ENCODE results near the gene PSMD6.

PSMD6 gene

DNA sequence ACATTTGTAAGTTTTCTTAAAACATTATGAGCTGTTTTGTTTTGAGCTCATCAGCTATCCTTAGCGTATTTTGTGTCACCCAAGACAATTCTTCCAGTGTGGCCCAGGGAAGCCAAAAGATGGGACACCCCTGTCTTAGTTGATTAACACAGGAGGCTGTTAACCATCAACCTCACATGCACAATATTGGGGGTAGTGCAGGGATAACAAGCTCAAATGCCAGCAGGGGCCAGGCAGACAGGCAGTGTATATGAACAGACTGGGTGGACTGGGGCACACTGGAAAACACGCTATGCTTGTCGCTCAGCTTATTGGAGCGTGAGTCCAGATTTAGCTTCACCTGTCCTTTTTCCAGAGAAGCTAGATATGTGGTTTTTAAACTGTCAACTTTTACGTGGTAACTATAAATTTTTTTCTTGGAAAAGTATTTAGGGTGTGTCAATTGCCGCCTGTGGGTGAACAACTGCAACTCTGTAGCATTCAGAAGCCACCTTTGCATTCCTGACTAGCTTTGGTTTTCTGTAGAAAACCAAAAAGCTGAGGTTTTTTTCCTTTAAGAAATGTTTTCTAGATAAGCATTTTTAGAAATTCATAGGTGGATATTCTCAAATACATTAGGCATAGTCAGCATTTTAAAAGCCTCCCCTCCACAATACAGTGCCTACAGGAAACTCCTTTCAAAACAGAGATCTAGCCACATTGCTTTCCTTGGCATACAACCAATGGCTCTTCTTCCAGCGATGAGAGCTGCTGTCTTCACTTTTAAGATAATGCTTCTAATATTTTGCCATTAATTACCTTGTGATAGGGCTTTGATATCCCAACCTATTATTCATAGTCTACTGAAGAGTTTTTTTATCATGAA lies 14.6 kb downstream of the PSMD6 start:
- DNase-seq, result no peak

DNA sequence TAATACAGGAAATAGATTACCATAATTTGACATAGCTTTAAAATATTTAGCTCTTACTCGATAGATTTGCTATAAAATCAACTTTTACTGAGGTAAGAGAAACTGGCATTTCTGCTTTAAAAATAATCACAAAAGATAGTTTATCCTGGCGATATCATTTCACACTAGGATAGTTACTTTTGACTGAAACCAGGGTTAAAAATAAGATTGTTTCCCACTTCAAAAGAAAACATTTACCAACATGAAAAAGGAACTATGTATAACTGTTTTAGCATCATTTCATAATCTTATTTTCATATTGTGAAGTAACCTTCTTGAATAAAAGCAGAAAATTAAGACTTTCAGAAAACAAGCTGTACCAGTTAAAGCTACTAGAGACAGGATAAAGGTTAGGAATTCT lies 15.3 kb downstream of the PSMD6 start:
- no peak for DNase-seq

DNA sequence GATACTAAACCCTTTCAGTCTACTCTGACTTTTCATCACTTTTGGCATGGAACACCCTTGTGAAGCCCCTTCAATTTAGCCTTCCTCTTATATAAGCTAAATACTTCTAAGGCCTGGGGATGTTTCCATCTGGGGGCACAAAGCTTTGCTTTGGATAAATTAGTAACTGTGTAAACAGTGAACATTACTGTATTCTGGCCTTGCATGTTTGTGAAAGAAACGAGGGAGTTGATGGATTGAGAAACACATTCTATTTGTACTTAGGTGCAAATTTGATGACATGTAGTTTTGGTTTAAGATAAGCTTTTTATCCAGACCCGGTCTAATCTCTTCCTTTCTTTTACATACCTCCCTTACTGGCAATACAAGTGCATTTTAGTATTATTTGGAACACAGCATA lies 19.7 kb downstream of the PSMD6 start:
- no peak for DNase-seq

DNA sequence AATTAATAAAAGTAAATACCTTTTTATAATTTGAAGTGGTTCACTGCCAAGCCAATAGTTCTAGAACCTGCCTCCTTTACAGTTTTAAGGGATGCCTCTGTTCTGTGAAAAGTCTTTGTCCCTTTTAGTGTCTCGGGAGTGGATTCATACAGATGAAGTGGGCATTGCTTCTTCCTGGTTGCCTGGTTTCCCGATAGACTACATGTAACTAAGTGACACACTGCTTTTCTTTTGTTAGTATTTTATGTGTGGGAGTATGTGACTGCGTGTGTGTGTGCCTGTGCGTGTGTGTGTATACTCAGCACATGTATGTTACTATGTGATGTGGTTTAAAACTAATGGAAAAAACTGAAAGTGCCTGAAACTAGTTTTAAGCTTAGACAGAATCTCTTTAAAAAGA lies 21.1 kb downstream of the PSMD6 start:
- DNase-seq, result no peak

DNA sequence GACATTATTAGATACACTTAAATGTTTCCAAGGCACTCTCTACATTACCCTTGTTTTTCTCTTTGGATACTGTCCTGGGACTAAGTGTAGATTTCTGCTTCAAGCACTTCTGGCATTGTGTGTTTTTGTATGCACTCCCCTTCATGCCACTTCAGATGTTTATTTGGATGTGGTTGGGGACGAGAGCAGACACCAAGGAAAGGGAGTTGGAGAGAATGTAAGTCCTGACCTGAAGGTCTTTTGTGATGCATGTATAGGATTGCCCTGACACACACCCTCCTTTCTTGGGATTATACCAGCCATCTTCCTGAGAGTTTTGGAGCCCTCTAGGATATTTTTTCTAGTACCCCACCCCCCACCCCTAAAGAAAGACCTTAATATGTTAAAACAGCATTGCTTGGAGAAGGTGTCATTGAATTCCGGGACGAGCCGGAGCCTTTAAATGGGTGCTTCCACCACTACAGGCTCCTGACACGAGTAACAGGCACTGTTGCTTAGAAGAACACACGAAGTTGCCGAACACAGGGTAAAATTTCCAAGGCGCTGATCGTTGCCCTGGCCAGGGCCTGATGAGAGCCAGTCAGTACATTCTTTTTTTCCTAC lies 22.7 kb downstream of the PSMD6 start:
- no peak for DNase-seq

GRCh38 chr3:63998852-63999754 lies 24.2 kb downstream of the PSMD6 start:
- DNase-seq, result no peak

GRCh38 chr3:63995086-63995485 lies 28.2 kb downstream of the PSMD6 start:
- no peak for DNase-seq

- peak; percentile 34 for DNase-seq
Measured at GRCh38 chr3:63993653-63994079, 29.6 kb downstream of the PSMD6 start.

DNA sequence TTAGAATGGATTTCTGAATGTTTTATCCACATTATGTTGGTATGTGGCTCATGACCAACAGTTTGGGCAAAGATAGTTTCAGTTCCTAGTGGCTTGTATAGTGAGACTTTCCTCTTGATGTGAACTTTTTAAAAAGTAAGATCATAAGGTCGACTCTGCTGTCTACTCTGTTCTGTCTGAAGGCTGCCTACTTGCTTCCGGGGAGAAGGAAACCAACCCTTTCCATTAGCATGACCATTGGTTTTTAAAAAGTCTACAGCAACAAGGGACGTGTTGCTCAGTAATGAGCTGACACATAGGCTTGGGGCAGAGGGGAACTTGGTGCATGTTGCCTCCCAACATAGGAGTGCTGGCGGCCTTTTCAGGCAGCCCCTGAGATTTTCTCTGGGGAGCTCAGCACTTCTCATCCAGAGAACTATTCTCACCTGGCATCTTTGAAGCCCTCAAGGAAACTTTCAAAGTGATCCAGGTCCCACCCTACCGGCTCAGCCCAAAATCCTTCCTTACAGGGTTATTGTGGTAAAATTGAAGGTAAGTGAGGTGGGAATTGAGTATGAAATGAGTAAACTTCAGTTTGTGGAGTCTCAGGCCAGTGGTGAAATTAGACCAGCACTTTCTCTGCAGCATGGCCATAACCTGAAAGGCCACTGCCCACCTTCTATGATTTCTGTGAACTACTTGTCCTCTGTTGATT lies 30.6 kb downstream of the PSMD6 start:
- no peak for DNase-seq

DNA sequence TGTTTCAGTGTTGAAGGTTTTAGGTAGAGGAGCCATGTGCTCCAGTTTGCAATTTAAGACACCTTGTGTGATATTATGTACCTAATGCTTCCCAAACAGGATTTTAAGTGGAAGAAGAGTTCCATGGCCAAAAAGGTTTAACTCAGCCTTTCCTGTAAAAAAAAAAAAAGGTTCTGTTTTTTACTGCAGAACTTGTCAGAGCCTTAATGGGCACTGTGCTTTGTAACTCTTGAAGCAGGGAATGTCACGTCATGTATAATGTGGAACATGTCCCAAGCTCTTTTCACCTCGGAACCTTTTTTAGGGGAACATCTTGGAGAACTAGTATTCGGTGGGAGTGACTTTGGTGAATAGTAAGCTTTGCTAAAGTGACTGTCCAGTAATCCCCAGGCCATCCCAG lies 31.6 kb downstream of the PSMD6 start:
- no peak for DNase-seq

GRCh38 chr3:63990733-63991132 lies 32.6 kb downstream of the PSMD6 start:
- DNase-seq, result no peak

GRCh38 chr3:63990204-63990603 lies 33.1 kb downstream of the PSMD6 start:
- no peak for DNase-seq

GRCh38 chr3:63988943-63989342 lies 34.4 kb downstream of the PSMD6 start:
- no peak for DNase-seq

DNA sequence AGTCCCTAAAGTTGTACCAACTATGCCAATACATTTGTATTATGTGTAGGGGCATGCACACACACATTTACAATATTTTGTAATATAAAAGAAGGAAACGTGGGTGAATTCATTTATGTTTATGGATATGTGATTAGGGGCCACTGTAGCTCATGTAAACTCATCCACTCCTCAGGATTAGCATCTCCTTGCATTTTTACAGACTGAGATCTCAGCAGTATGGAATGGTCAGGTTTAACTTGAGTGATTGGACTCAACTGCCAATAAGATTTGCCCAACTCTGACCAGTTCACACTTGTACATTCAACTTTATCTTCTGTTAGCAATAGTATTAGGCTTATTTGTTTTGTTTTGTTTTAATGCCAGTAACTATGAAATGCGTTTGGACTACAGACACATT lies 36.5 kb downstream of the PSMD6 start:
- no peak for DNase-seq

DNA sequence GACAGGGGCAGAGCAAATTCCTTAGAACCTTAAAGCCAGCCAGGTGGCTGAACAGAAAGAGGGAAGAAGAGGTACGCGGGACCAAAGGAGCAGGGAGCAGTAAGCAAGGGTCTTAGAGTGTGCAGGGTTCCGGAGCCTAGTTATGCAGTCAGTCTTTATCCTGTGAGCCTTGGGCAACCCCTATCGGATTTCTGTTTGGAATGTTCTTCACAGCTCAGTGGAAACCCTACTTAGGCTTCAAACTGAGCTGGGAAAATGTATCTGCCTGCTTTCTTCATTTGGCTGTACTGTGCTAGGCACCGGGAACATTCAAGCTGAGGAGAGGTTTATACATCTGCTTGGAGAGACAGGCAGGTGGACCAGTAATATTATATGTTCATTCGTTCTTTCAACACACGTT lies 37.1 kb downstream of the PSMD6 start:
- no peak for DNase-seq

DNA sequence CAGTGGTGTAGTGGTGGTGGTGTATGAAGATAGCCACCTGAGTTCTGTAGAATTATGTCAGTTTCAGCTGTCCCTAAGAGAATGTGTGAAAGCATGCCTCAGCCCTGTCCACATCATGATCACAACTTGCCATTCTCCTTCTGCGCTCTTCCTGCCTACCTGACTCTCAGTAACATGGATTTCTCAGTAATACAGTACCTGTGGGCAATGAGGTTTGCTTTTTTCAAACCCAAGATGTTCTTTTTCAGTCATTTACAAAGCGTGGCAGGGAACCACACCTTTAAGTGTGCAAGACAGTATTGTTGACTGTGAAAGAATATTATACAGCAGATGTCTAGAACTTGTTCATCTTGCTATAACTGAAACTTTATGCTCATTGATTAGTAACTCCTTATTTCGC lies 38.9 kb downstream of the PSMD6 start:
- no peak for DNase-seq

- DNase-seq, result no peak
Measured at GRCh38 chr3:63981980-63982379, 41.3 kb downstream of the PSMD6 start.

DNA sequence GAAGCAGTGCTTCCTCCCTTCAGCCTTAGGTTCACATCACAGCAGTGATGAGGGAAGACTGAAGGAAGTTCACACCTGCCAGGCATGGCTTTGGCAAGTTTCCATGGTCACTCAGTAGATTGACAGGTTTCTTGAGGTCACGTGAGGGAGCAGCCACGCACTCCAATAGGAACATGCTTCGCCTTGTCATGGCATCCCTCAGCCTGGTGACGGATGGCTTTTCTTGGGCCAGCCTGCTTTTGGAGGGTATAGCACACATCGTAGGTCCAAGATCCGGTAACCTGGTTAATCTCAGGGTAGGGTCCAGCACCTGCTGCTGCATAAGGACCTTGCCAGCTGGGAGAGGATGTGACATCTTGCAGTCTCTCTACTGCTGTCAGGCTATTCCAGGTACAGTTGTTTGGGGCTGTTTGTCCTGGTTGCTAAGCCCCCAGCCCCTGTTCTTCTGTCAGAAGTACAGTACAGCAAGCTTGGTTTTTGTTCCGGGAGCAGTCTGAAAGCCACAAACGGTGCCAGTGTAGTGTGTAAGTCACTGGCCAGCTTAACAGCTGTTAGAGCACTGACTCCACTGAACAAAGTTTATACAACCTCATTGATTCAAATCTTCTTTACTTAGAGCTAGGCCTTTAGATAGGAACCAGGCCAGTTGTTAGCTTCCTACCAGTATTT lies 42.3 kb downstream of the PSMD6 start:
- DNase-seq, result no peak

DNA sequence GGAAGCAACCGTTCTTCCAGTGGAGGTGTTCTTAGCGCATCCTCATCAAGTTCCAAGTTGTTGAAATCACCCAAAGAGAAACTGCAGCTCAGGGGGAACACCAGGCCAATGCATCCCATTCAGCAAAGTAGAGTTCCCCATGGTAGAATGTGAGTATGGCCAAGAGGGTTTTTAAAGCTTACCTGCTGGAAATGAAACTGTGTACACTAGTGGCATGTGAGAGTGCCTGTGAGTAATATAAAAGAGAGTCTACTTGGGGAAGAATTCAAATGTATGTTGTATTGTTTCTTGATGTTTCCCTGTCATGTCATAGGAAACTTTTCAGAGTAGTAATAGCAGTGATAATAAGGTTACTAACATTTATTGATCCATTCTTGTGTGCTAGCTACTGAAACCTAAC lies 43.3 kb downstream of the PSMD6 start:
- no peak for DNase-seq

DNA sequence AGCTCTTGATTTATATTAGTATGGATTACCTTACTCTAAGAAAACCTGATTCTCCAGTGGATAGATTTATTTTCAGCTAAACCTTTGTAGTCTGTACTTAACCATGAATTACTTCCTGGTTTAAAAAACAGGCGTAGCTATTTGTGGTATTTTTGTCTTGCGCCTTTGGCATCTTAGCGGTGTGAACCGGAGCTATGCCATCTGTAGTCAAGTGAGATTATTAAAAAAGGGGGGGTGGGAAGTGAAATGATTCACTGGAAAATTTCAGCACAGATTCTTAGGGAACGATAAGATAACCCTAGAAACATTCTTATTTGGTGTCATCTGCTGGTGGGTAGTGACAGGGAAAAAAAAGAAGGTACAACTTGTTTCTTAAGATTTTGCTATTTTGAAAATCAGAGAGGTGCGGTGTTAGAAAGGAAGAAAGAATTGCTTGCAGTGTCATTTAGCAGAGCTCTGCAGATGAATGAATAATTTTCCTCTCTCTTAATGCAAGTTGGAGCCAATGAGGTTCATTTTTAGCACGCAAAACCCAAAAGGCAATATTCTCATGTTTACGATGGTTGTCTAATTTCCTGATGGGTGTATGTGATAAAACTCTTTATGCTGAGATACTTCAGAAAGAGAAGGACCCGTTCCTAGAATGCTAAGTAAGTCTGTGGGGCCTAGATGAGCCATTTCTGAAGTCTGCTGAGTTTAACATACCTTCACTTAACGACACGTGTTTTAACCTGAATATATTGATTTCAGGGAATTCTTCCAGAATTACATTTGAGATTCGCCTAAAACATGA lies 44.0 kb downstream of the PSMD6 start:
- no peak for DNase-seq

- no peak for DNase-seq
Measured at GRCh38 chr3:63977893-63978292, 45.4 kb downstream of the PSMD6 start.

- no peak for DNase-seq
Measured at GRCh38 chr3:63976872-63977200, 46.5 kb downstream of the PSMD6 start.
